Fibroblast of upper back skin (primary cell): ENCODE data around the gene PRR14.
"Not testable (repeated sequence)": the region's sequence is repeated elsewhere in the genome, so short reads cannot be mapped to it uniquely, and the experiment has no call there.

Experiments used
- DNase-seq: peaks from one replicate; pipeline ENCODE4 v3.0.0-alpha.2; 2013

The PRR14 gene

GRCh38 chr16:30650369-30651123, at the start of gene PRR14:
Gene PRR14 (plus strand): TSS chr16:30650960. CDS start chr16:30651646, 686 bp downstream.
- DNase-seq = peak; percentile 100

- no peak for DNase-seq
Measured at GRCh38 chr16:30601966-30602365, 48.8 kb upstream of the PRR14 start.

DNA sequence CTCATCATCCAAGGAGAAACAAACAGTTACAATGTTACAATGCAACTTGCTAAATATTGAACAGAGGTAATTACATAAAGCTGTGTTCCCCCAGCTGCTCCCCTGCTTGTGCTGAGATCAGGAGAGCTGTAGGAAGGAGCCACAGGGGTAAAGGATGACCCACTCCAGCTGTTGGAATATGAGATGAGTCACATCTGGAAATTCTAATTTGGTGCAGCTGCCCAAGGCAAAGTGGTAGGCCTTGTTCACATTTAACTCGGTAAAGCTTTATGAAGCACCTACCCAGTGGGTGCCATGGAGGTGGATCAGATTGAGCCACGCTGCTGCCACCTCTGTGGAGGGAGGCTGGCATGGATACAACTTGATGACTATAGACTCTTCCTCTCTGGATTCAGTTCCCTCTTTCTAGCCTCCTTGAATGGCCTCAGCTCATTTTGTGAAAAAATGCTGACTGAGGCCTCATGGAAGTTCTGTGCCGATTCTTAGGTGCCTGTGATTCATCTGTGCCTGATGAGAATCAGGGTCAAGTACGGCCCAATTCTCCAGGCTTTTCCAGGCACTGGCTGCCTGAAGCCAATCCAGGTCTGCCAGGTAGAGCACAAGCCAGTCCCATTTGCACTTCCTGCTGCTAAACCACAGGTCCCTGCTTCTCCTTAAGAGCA, 48.0 kb upstream of the PRR14 start:
- DNase-seq = peak; percentile 29

DNA sequence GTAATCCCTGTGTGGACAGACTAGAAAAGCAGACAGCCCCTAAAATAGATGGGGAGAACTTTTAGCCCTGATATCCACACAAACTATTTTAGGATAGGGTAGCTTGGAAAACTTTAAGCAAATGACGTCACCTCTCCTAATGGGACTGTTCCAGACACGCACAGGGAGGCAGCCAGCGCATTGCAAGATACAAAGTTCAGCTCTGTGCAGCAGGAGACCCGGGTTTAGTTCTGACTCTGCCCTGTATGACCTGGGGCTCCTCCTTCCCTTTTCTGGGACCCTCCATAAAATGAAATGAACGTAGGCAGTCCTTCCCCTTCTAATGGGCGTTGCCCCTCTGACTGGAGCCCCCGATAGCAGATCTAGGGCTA, 46.8 kb upstream of the PRR14 start:
- DNase-seq = no peak

DNA sequence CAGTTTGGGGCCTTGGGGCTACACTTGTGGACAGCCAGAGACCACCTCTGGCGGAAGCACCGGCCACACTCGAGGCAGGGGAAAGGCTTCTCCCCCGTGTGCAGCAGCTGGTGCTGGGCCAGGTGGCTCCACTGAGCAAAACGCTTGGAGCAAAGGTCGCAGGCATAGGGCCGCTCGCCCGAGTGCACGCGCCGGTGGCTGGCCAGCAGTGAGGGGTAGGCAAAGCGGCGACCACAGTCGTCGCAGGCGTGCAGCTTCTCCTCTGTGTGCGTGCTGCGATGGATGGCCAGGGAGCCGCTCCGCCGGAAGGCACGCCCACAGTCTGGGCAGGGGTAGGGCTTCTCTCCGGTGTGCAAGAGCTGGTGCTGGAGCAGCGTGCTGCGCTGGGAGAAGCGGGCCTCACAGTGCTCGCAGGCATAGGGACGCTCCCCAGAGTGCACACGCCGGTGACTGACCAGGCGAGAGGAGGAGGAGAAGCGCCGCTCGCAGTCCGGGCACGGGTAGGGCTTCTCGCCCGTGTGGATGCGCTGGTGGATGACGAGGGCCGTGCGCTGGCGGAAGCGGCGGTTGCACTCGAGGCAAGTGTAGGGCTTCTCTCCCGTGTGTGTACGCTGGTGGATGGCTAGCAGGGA, 46.3 kb upstream of the PRR14 start:
- no peak for DNase-seq

- no peak for DNase-seq
Measured at GRCh38 chr16:30605158-30605557, 45.6 kb upstream of the PRR14 start.

GRCh38 chr16:30606004-30606403, 44.8 kb upstream of the PRR14 start:
- no peak for DNase-seq

DNA sequence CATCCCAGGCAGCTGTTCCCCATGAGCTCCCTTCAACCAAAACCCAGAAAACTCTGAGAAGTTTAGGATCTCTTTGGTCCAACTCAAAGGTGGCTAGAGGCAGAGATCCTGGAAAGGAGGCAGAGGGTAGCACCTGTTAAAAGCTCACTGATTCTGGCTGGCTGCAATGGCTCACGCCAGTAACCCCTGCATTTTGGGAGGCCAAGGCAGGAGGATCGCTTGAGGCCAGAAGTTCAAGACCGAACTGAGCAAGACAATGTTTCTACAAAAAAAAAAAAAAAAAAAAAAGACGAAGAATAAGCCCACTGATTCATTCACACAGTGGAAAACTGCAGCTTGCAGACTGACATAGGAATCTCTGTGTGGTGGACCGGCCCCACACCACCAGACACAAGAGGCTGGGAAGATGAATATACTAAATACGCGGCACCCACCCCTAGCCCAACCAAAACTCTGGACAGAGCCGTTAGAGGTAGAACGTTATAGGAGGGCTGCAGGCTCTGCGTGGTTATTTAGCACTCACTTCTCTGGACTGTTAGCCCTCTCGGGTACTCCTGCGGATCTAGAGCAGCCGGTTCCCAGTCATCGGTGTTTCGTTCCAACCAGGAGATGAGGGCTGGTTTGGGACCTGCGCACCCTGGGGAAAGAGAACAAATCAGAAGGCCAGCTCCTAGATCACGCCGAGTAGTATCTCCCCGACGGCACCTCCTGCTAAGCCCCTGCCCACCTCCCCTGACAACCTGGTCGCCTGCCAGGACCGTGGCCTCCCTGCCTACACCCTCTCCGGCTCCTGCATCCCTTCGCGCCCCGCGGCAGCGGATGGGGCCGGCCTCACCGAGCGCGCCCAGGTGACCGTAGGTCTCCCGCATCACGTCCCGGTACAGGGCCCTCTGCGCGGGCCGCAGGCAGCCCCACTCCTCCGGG, 41.5 kb upstream of the PRR14 start:
- DNase-seq = peak; percentile 34

DNA sequence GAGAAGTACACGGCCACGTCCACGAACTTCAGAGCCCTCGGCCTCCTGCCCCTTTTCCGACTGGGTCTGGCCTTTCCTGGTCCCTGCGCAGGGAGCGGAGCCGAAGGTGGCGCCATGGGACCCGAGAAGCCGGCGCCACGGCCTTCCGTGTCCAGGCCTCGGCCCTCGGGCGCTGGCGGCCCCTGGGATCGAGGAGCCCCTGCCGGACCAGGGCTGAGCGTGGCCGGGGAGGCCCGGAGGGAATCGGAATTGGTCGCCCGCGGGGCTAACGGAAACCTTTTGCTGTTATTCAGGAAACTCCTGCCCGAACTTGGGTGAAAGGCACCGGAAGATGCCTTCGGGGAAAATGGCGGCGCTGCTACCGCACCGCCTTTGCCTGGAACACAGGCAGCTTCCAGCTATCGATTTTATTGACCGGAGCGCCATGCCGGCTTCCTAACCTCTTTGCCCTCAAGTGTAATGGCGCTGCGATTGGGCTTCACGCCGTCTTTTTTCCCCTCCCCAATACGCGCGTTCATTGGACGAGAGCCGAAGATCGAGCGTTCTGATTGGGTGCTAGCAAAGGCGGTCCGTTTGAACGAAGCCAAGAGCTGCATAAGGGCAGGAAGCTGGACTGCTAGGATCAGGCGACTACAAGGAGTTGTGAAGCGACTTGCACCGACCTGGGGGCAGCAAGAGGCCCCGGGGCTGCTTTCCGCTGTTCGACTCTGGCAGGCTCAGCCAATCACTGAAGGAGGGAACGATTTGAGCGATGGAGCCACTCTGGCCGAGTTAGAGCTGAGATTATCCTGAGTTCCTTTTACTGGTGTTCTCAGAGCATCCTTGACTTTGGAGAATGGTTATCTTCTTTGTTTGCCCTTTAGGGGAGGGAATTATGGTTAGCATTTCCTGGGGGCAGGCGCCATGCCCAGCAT, 40.6 kb upstream of the PRR14 start, which contains the start of gene ZNF689:
Gene ZNF689 (minus strand): TSS at position 464 of the 914 bp plus-strand sequence. CDS start 348 bp downstream, at position 116.
- DNase-seq = peak; percentile 97

GRCh38 chr16:30615358-30616091, 35.2 kb upstream of the PRR14 start:
- DNase-seq = no peak

DNA sequence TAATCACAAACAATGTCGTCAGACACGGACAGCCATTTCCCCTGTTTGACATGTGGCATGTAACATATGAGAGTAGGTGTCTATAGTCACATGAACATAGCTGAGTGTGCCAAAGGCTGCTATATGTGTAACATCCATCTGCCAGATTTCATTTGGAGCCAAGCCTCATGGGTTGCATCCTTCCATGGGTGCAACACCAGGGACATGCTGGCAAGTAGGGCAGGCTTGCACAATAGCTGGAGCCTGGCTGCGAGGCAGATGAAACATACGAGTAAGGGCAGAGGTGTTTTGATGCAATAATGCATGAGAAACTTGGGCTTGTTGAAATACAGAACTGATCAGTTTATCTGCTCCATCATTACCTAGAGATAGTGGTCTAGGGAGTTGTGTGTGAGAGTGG, 31.6 kb upstream of the PRR14 start:
- no peak for DNase-seq

- no peak for DNase-seq
Measured at GRCh38 chr16:30619638-30620037, 31.1 kb upstream of the PRR14 start.

GRCh38 chr16:30620169-30620568, 30.6 kb upstream of the PRR14 start:
- DNase-seq = no peak

- DNase-seq = peak; percentile 83
Measured at GRCh38 chr16:30621765-30622164, 29.0 kb upstream of the PRR14 start.

GRCh38 chr16:30622455-30623032, 28.2 kb upstream of the PRR14 start:
- no peak for DNase-seq

- DNase-seq = peak; percentile 18
Measured at GRCh38 chr16:30623536-30624283, 27.1 kb upstream of the PRR14 start.

DNA sequence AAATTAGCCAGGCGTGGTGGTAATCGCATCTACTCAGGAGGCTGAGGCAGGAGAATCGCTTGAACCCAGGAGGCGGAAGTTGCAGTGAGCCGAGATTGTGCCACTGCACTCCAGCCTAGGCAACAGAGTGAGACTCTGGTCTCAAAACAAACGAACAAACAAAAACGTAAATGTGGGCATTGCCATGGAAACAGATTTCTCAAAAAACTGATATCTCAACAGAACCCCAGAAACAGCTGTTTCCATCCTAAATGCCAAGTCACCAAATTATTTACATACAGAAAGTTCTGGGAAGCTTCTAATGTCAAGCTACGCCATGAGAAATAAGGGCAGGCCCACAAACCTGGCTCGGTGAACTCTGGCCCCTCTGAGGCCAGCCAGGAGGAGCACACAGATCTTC, 24.5 kb upstream of the PRR14 start:
- DNase-seq = no peak

GRCh38 chr16:30628628-30629540, 21.9 kb upstream of the PRR14 start:
- peak; percentile 74 for DNase-seq

DNA sequence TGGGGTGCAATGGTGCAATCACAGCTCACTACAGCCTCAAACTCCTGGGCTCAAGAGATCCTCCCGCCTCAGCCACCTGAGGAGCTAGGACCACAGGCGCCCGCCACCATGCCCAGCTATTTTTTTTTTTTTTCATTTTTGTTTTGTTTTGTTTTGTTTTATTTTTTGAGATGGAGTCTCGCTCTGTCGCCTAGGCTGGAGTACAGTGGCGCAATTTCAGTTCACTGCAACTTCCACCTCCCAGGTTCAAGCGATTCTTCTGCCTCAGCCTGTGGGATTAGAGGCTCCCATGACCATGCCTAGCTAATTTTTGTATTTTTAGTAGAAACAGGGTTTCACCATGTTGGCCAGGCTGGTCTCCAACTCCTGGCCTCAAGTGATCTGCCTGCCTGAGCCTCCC, 18.3 kb upstream of the PRR14 start:
- not testable (repeated sequence) for DNase-seq
